Ramos (cell line): Measurements from ENCODE around the gene GMEB2.

Experiments used
- in situ Hi-C: fragments of 300-500 bp; cut with MboI; formaldehyde crosslinking; loops from one replicate; pipeline ENCODE4 v1.14.3; 2022; ENCODE audit warnings: low sequenced_read_pairs; ENCODE audit not compliant: unreplicated experiment

The GMEB2 gene

GRCh38 chr20:63552481-63553249, 74.2 kb downstream of the GMEB2 start:
- in situ Hi-C loops, result no loop called here

GRCh38 chr20:63551068-63551467, 75.8 kb downstream of the GMEB2 start:
- in situ Hi-C loops, result no loop called here

- in situ Hi-C loops, result no loop called here
These were observed 77.1 kb downstream of the GMEB2 start for GRCh38 chr20:63549679-63550282.

- in situ Hi-C loops, result no loop called here
These were observed 77.9 kb downstream of the GMEB2 start for GRCh38 chr20:63549019-63549418.

GRCh38 chr20:63548542-63548941, 78.4 kb downstream of the GMEB2 start:
- in situ Hi-C loops, result no loop called here

- in situ Hi-C loops, result no loop called here
These were observed 79.0 kb downstream of the GMEB2 start, which contains the start of gene SRMS for GRCh38 chr20:63547725-63548480. SRMS (minus strand) TSS chr20:63547749; CDS start chr20:63547463, 286 bp downstream.

GRCh38 chr20:63546956-63547724, 79.8 kb downstream of the GMEB2 start:
- in situ Hi-C loops, result no loop called here

GRCh38 chr20:63546256-63546955, 80.5 kb downstream of the GMEB2 start:
- in situ Hi-C loops, result no loop called here

GRCh38 chr20:63545814-63546213, 81.1 kb downstream of the GMEB2 start:
- in situ Hi-C loops, result no loop called here

- in situ Hi-C loops, result no loop called here
These were observed 81.9 kb downstream of the GMEB2 start for GRCh38 chr20:63544958-63545516.

- in situ Hi-C loops, result no loop called here
These were observed 82.5 kb downstream of the GMEB2 start for GRCh38 chr20:63544241-63544957.

GRCh38 chr20:63543733-63544132, 83.2 kb downstream of the GMEB2 start:
- in situ Hi-C loops, result no loop called here

- in situ Hi-C loops, result no loop called here
These were observed 83.8 kb downstream of the GMEB2 start for GRCh38 chr20:63543131-63543530.

GRCh38 chr20:63542696-63543095, 84.2 kb downstream of the GMEB2 start:
- in situ Hi-C loops, result no loop called here

- in situ Hi-C loops, result no loop called here
These were observed 84.8 kb downstream of the GMEB2 start for GRCh38 chr20:63542031-63542559.

- in situ Hi-C loops, result no loop called here
These were observed 85.5 kb downstream of the GMEB2 start for GRCh38 chr20:63541371-63541770.

GRCh38 chr20:63540417-63541186, 86.3 kb downstream of the GMEB2 start:
- in situ Hi-C loops, result no loop called here
